GM18526 (cell line): ENCODE measurements around the gene C1QTNF7.

Source experiments
- POLR2A ChIP-seq: IDR thresholded peaks from 3 replicates; pipeline ENCODE4 v1.6.1; 2011; ENCODE audit not compliant: insufficient read length; ENCODE audit errors: extremely low read depth

Gene C1QTNF7

DNA sequence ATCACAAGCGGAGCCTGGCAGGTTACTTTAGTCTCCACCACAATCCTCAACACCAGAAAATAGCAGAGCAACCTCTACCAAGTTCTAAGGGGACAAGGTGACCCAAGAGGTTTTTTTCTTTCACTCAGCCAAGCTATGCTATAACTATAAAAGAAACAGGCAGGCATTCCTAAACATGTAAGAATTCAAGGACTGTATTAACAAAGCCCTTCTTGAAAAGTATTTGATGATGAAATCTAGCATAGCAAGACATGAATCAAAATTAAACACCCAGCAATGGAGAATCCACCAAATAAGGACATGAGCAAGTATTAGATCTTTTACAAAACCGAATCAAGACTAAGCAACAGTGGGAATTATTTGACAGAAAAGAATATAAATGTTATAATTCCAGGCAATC lies 25.7 kb upstream of the C1QTNF7 start:
- TF ChIP-seq POLR2A = no peak

DNA sequence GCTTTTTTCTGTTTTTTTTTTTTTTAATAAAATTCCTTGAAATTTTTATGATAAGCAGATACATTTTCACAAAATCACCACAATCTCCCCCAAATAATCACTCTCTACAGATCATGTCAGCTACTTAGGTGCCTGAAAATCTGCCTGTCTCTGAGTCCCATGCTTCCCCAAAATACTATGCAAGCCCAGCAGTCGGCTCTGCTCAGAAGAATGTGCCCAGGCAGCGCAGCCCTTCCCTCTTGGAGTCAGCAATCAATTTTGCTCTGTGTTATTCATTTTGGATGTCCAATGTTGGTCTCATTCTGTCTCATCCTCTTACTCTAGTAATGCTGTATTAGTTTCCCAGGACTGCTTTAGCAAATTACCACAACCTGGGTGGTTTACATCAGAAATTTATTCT lies 24.9 kb upstream of the C1QTNF7 start:
- no peak for TF ChIP-seq POLR2A

DNA sequence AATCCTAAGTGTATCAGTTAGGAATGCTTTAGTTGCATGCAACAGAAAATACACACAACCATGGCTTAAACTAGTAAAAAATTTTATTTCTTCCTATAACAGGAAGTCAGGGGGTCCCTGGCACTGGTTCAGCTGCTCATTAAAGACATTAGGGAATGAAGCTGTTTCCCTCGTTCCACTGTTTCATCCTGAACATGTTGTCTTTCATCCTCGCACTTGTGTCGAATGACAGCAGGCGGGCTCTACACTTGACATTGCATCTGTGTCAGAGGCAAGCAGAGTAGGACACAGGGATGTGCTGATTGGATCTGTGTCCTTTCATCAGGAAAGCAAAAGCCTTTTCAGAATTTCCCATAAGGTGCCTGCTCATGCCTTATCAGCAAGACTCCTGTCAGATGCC lies 22.8 kb upstream of the C1QTNF7 start:
- no peak for TF ChIP-seq POLR2A

DNA sequence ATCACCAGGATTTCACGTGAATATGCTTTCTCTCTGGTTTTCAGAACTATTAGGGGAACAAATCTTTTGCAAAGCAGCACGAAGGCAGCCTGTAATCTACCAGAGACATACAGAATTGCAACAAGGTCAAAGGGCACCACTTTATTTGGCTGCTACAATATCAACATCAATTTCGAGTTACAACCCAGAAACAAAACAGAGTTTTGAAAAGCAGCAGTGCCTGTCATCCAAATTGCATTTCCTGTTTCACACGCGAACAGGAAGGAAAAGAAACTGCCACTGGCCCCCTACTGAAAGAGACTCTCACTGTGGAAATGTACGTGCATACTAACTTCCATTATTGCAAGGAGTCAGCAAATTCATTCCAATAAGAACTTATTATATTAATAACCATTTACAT lies 17.1 kb upstream of the C1QTNF7 start:
- TF ChIP-seq POLR2A = no peak

DNA sequence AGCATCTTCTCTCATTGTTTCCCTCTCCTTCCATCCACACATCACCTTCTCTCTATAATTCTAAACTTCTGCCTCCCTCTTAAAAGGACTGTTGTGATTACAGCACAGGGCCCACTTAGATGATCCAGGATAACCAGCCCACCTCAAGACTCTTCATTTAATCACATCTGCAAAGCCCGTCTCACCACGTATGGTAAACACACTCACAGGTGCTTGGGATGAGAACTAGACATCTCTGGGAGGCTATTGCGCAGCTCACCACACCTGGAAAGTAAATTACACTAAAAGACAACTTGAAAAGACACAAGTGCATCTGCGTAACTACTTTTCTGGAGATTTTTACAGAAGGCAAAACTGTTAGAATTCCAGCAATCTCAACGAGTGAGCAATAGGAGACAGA lies 15.4 kb upstream of the C1QTNF7 start:
- no peak for TF ChIP-seq POLR2A

DNA sequence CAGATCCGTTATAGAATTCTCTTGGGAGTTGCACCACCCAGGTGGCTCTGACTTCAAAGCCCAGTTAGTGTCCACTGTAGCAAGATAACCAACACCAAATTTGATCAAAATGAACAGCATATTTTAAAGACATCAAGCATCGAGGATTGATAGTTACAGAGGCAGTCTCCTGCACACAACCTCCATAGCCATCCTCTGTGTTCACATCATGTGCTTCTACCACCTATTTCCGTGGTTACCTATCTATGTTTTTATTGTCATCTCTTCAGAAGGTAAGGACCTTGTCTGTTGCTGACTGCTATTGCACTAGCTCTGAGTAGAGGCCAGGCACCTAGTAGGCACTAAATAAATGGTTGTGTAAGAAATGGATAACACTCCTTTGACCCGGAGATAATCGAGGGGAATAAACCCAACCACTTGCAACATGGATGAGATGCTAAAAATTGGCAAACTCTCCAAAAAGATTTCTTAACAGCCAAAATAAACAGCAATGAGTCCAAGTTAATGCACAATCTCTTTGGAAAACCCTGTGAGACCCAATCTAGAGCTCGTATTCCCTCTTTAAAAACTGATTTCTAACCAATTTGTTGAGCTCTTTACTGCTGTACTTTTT lies 14.7 kb upstream of the C1QTNF7 start:
- no peak for TF ChIP-seq POLR2A

DNA sequence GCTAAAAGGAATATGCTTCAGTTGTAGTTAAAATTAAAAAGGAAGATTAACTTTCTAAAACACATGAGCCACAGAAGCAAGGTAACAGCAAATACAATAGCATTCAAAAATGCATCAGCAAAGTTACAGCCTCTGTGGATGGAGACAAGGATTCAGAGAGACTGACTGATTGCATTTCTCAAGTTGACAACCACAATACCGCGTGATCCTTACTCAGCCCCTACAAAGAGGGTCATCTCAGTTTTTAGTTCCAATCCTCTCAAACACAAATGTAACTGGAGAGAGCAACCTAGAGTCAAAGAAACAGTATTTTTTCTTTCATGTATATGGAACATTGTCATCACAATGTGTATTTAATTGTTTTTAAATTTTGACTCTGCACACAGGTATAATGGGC lies 14.2 kb upstream of the C1QTNF7 start:
- TF ChIP-seq POLR2A = no peak

DNA sequence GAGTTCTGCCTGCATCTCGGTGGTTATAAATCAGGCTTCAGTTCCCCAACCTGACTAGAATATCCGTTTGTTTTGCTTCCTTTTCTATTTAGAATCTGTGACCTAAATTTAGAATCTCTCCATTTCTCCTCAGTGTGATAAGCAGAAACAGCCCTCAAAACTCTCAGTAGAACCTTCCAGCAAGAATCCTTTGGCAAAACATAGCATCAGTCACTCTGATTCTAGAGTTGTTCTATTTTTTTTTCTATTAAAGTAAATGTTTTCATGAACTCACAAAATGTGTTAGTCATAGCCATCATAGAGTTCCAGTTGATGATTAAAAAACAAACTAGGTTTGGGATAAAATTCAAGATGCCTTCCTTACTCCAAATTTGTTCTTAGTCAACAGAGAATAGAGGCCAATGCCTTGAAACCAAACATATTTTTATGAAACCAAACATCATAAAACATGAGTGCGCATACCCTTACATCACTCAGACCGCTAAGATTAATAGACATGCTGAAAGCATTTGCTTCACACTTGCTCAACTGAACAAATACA lies 13.2 kb upstream of the C1QTNF7 start:
- TF ChIP-seq POLR2A = no peak

DNA sequence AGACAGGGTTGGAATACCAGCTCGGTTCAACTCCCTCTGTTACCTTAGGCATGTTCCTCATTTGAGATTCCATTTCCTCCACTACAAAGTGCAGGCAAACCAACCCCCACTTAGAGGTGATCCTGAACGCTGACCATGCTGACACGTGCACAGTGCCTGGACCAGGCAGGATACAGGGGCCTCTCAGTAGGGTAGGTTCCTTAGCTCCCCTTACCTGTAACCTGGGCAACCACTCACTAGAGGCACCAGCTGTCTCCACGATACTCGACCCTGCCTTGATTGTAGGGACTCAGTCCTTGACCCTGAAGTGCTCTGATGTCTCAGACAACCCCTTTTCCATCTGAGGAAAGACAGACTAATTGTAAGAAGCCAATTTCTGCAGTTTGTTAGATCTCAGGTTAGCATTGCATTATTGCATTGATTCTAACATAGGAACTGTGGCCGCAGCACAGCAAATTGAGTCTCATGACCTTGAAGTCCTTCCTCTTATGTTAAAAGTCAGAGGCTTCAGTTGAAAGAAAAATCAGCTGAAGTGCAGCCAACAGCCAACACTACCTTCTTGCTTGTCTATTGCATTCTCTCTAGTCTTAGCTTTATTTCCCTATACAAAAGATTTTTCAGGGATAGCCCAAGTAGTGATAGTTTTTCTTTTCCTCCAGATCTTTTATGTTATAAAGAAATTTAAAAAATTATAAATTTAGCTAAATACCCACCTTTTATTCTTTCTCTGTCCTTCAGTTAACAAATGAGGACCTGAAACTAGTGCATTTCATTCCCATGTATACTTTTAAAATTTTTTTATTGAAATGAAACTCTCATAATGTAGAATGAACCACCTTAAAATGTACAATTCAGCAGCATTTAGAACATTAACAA lies 11.2 kb upstream of the C1QTNF7 start:
- TF ChIP-seq POLR2A = no peak

DNA sequence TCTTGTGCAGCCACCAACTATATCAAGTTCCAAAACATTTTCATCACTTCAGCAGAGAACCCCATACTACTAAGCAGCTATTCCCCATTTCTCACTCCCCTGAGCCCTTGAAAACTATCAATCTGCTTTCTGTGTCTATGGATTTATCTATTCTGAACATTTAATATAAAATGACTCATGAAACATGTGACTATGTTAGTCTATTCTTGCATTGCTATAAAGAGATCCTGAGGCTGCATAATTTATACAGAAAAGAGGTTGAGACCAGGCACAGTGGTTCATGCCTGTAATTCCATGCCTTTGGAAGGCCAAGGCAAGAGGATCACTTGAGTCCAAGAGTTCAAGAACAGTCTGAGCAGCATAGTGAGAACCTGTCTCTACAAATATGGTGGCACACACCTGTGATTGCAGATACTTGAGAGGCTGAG lies 10.6 kb upstream of the C1QTNF7 start:
- TF ChIP-seq POLR2A = no peak

DNA sequence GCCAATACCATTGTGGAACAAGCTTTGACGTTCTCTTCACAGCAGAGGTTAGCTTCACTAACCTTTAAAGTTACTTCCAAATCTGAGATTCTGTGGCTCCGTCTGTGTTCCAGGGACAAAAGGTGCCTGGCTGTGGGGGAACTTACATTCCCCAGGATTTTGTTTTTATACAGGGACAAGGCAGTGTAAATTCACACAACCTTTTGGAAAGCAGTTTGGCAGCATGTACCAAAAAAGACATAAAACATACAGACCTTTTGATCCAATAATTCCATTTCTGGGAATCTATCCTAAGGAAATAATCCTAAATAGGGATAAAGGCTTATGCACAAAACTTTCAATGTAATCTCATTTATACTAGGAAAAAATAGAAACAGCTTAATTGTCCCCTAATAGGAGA lies 8.9 kb upstream of the C1QTNF7 start:
- TF ChIP-seq POLR2A = no peak

DNA sequence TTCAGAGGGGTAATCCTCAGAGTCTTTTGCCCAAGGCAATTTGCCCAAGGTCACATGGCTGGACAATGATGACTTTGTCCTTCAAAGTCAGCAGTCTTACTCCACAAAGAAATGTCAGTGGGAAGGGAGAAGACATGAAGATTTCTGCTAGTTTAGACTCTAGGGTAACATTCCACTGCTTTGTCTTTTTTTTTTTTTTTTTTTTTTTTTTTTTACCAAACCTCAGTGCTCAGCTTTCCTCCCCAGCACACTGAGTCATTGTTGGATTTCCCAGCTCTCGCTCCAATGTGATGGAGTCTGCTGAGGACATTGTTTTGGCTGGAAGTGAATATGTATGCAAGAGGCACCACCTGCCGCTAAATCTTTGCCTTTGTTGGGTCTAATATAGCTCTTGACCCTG lies 7.2 kb upstream of the C1QTNF7 start:
- TF ChIP-seq POLR2A = no peak

DNA sequence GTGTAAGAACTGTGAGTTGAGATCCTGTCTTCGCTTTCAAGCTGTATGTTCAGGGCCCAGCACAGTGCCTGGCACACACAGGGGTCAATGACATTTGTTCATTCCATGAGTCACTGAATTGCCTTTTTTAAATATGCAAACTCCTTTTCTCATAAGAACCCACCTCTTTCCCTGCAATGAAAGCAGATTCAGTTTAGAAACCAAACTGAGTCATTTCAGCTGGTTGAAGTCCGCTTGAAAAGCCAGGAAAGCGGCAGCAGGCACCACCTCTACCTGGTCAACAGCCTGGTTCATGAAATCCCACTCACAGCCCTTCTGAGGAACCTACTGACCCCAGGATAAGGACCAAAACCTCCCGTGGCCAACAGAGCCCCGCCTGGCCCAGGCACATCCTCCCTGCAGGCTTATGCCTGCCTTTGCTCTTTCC lies 4.5 kb upstream of the C1QTNF7 start:
- no peak for TF ChIP-seq POLR2A

DNA sequence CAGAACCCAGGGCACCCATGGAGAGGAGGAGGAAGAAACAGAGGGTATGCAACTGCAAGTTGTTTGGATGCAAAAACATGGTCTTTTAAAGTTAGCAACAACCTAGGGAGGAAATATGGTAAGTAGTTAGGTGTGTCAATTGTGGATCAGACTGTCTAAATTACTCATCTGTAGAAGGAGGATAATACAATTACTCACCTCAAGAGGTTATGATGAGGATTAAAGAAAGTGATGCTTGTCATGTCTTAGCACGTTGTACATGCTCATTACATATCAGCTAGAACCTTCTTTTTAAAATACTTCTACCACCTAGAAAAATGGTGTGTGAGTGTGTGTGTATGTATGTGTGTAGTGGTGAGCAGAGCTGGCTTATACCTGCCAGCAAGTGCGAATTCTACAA lies 2.3 kb upstream of the C1QTNF7 start:
- no peak for TF ChIP-seq POLR2A

DNA sequence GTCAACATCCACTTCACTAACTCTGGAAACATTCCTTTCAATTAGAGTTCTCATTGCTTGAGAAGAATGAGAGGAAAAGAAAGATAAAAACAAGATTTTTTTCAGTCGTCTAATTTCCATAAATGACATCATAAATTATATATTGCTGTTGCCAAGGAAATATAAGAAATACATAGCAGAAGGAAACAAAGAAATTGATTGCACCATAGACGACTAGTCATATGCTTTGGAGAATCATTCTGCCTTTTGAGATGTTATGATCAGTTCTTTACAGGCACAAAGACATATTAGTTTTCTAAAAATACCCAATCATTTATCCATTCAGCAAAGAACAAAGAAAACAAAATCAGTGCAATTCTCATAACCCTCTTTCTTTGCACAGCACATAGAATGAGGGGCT lies 672 bp upstream of the C1QTNF7 start:
- no peak for TF ChIP-seq POLR2A

DNA sequence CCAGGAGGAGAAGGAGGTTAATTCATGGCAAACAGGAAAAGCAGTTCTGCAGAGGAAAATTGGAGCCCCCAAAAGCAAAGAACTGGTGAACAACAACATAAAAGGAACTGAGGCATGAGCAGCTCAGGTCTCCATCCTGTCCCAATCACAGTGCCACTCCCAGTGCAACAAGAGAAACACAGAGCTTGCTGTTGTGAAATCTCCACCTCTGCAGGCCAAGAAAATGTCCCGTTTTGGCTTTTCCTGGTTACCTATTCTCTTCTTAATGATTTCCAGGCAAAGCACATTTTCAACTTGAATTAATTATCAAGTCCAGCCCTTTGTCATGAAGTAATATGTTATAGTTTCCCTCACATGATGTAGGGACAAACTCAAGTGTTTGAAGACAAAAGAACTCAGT lies 778 bp downstream of the C1QTNF7 start:
- no peak for TF ChIP-seq POLR2A
